B cell (primary cell): Measurements from ENCODE around the gene CHKB. TPM values are rescaled to one million over a fixed set of nuclear protein-coding genes. Genes with fewer than 3 reads are reported as not detected.

Source experiments
- ATAC-seq: fragments of 200-7000 bp; cut with Tn5 transposase; one replicate; pipeline ENCODE4 v1.10.0; 2021; ENCODE audit warnings: low read depth, mild to moderate bottlenecking, moderate number of reproducible peaks, moderate library complexity
- CTCF ChIA-PET: fragments of 350-600 bp; sonication (Branson Sonifier 250); formaldehyde crosslinking; loops from one replicate; lab custom pipeline; 2021; ENCODE audit warnings: antibody characterized with exemption, inconsistent platforms; lab: Charles Lee
- POLR2A ChIA-PET: fragments of 350-600 bp; sonication (Branson Sonifier 250); formaldehyde crosslinking; loops from one replicate; lab custom pipeline; 2021; ENCODE audit warnings: antibody characterized with exemption; lab: Charles Lee
- DNase-seq: peaks from one replicate; pipeline ENCODE4 v3.0.0; 2013
- H2AFZ ChIP-seq: 2 replicates; pipeline ENCODE4 v1.6.1; 2012; ENCODE audit warnings: mild to moderate bottlenecking, low read depth, low read length; ENCODE audit not compliant: insufficient read depth, poor library complexity, severe bottlenecking
- H3K27ac ChIP-seq, 2 donors: 1 replicate in 1 of 2; 2 replicates in 1 of 2; pipeline ENCODE4 v1.5.1; 2012 to 2013; ENCODE audit warnings: low read length in 2 of 2, mild to moderate bottlenecking in 2 of 2, moderate library complexity in 1 of 2
- H3K27me3 ChIP-seq, 4 experiments: fragments of 200-600 bp in 1 of 4; sonication (generic) in 1 of 4; replicated peaks in 1 of 4; 1 replicate in 2 of 4; 2 replicates in 2 of 4; pipeline versions ENCODE4 v1.6.1 to v1.7.0; 2013 to 2016; ENCODE audit warnings: low read length in 3 of 4, mild to moderate bottlenecking in 2 of 4, mixed read lengths in 1 of 4, moderate library complexity in 1 of 4; ENCODE audit not compliant: insufficient read depth in 4 of 4, control insufficient read depth in 3 of 4; ENCODE audit errors: control extremely low read depth in 1 of 4
- H3K36me3 ChIP-seq, 2 experiments: replicated peaks in 1 of 2; 1 replicate in 1 of 2; 2 replicates in 1 of 2; pipeline versions ENCODE4 v1.6.1 to v1.7.1; 2013; ENCODE audit warnings: low read length in 1 of 2; ENCODE audit not compliant: insufficient read depth in 2 of 2, control insufficient read depth in 1 of 2; ENCODE audit errors: control extremely low read depth in 1 of 2, extremely low read depth in 1 of 2
- H3K4me1 ChIP-seq, 2 donors: fragments of 200-600 bp in 1 of 2; sonication (generic) in 1 of 2; 1 replicate in 1 of 2; 2 replicates in 1 of 2; pipeline versions ENCODE4 v1.5.1 to v1.6.1; 2013 to 2017; ENCODE audit warnings: low read length in 2 of 2; ENCODE audit not compliant: control insufficient read depth in 2 of 2, insufficient read depth in 2 of 2
- H3K4me2 ChIP-seq: replicated peaks from 2 replicates; pipeline ENCODE3; 2012; ENCODE audit warnings: mild to moderate bottlenecking, low read depth, low read length; ENCODE audit not compliant: poor library complexity, severe bottlenecking
- H3K4me3 ChIP-seq, 5 experiments: fragments of 200-600 bp in 1 of 5; sonication (generic) in 1 of 5; 1 replicate in 3 of 5; 2 replicates in 2 of 5; pipeline versions ENCODE4 v1.5.1 to v1.7.0; 2011 to 2016; ENCODE audit warnings: low read length in 4 of 5, mild to moderate bottlenecking in 4 of 5, low read depth in 2 of 5, control low read depth in 1 of 5, moderate library complexity in 1 of 5; ENCODE audit not compliant: insufficient read depth in 1 of 5; ENCODE audit errors: control extremely low read depth in 1 of 5, extremely low read depth in 1 of 5
- H3K79me2 ChIP-seq: fragments of 200-600 bp; sonication (generic); one replicate; pipeline ENCODE4 v1.6.0; 2016; ENCODE audit warnings: low read length; ENCODE audit not compliant: control insufficient read depth, insufficient read depth
- H3K9ac ChIP-seq: fragments of 200-600 bp; sonication (generic); 2 replicates; pipeline ENCODE4 v1.6.1; 2017; ENCODE audit warnings: mild to moderate bottlenecking, low read length, moderate library complexity
- H3K9me3 ChIP-seq, 3 donors: one replicate each; pipeline versions ENCODE4 v1.6.1 to v1.7.1; 2013; ENCODE audit warnings: low read length in 2 of 3; ENCODE audit not compliant: control insufficient read depth in 2 of 3, insufficient read depth in 1 of 3; ENCODE audit errors: control extremely low read depth in 1 of 3
- H4K20me1 ChIP-seq: 2 replicates; pipeline ENCODE4 v1.6.0; 2012; ENCODE audit warnings: mild to moderate bottlenecking, low read length; ENCODE audit not compliant: insufficient read depth, control insufficient read depth, poor library complexity, severe bottlenecking
- H3K27ac Mint-ChIP-seq: one replicate; pipeline ENCODE4 v1.8.0; 2021; ENCODE audit warnings: mixed read lengths
- H3K27me3 Mint-ChIP-seq: one replicate; pipeline ENCODE4 v1.8.0; 2021; ENCODE audit warnings: mixed read lengths
- H3K4me1 Mint-ChIP-seq: one replicate; pipeline ENCODE4 v1.8.0; 2021; ENCODE audit warnings: mixed read lengths
- H3K4me3 Mint-ChIP-seq: one replicate; pipeline ENCODE4 v1.8.0; 2021; ENCODE audit warnings: mixed read lengths
- H3K9me3 Mint-ChIP-seq: one replicate; pipeline ENCODE4 v1.8.0; 2022; ENCODE audit warnings: mixed read lengths; ENCODE audit not compliant: insufficient read depth
- EZH2 ChIP-seq: IDR thresholded peaks from 2 replicates; pipeline ENCODE4 v1.6.1; 2012; ENCODE audit warnings: borderline replicate concordance, low read depth, mild to moderate bottlenecking, moderate library complexity, low read length; ENCODE audit not compliant: insufficient read depth, poor library complexity, severe bottlenecking
- WGBS: methylation state at CpG from one replicate; pipeline ENCODE4 v1.1.5; 2013; ENCODE audit warnings: missing lambda C conversion rate; ENCODE audit not compliant: insufficient coverage; 5-methylcytosine and 5-hydroxymethylcytosine counted together
- intact Hi-C: fragments of 100-400 bp; cut with micrococcal nuclease; formaldehyde crosslinking; loops from one replicate; pipeline ENCODE4 v1.10.0; 2022
- polyA plus RNA-seq: library from polyadenylated mRNA; depleted of rRNA; stranded (reverse); fragments of >200 nt; gene quantifications from 2 replicates; pipeline ENCODE4 v1.2.3, GENCODE V29; 2012
- total RNA-seq, 2 donors: library from RNA; stranded (reverse); fragments of 120-200 nt in 1 of 2; gene quantifications; 1 replicate in 1 of 2; 2 replicates in 1 of 2; pipeline versions ENCODE4 v1.2.3 to v1.2.4, GENCODE V29; 2013 to 2022
- TF ChIP-seq, protein P1 (sequence below): fragments of 200-600 bp; IDR thresholded peaks from one replicate; pipeline ENCODE4 v1.8.0; 2022; ENCODE audit warnings: antibody characterized with exemption, mild to moderate bottlenecking

CHKB gene
- total and polyA plus RNA-seq, 2 donors (not counting 1 experiment from before 2014, with no cell fraction given) = 238 to 309 TPM

DNA sequence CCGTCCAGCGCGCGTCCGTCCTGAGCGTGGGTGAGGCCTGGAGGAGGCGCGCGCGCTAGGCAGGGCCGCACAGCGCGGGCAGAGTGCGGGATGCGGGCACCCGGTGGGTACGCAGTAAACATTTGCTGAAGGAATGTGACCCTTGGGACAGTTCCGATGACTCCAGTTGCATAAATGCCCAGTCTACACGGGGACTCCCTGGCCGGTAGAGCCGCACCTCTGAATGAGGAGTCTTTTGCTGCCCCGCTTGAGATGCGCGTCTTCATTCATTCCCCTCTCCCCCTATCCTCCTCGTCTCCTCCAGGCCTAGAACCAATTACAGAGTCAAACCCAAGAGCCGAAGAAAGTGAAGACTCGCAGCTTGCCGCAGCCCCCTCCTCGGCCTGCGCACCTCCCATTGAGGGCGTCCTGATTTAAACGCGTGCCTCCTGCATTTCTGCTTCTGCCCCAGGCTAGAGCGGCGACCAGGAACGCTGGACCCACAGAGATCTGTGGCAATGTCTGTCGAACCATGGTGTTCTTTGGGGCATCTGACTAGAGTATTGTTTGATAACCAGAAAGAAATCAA lies 729 bp upstream of the CHKB start:
- no peak for TF ChIP-seq EZH2
- TF ChIP-seq, protein P1, sequence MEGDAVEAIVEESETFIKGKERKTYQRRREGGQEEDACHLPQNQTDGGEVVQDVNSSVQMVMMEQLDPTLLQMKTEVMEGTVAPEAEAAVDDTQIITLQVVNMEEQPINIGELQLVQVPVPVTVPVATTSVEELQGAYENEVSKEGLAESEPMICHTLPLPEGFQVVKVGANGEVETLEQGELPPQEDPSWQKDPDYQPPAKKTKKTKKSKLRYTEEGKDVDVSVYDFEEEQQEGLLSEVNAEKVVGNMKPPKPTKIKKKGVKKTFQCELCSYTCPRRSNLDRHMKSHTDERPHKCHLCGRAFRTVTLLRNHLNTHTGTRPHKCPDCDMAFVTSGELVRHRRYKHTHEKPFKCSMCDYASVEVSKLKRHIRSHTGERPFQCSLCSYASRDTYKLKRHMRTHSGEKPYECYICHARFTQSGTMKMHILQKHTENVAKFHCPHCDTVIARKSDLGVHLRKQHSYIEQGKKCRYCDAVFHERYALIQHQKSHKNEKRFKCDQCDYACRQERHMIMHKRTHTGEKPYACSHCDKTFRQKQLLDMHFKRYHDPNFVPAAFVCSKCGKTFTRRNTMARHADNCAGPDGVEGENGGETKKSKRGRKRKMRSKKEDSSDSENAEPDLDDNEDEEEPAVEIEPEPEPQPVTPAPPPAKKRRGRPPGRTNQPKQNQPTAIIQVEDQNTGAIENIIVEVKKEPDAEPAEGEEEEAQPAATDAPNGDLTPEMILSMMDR = no peak
- intact Hi-C loops = loop anchor here (2.0 to 5.0 kb wide), 4 partner anchors 35 to 331 kb away; partner anchors contain the start of genes ARSA, HDAC10 and PPP6R2
- ATAC-seq (peak; percentile 8), DNase-seq (no peak)
- Histone ChIP-seq H3K9ac (peak overlapping the region; percentile 84), H3K36me3 (peaks cover 0 to 17% of the 10 kb centered on the region in 2 experiments), H3K9me3 (no peaks in the 10 kb centered on the region), H4K20me1 (peaks cover 25% of the 10 kb centered on the region), H3K4me2 (peak overlapping the region; percentile 84), H3K27ac (peak overlapping the region; percentile 26 to 48), H2AFZ (peak overlapping the region; percentile 90), H3K4me1 (peaks cover 14 to 18% of the 10 kb centered on the region in 2 donors), H3K4me3 (peak overlapping the region; percentile 58 to 91 (median 80)), H3K27me3 (no peaks in the 10 kb centered on the region), H3K79me2 (peaks cover 12% of the 10 kb centered on the region)
- peak overlapping the region; percentile 89 for H3K4me3 Mint-ChIP-seq
- H3K27ac Mint-ChIP-seq = peak overlapping the region; percentile 83
- ChIA-PET CTCF (interaction anchor here (1.0 to 1.9 kb wide), 5 partner anchors 20 to 58 kb away, joined by 3 to 6 read pairs (median 5); partner anchors contain the start of genes SCO2 and SYCE3), POLR2A (interaction anchor here (0.6 to 1.7 kb wide), 7 partner anchors 20 to 114 kb away, joined by 3 to 12 read pairs (median 4); partner anchors contain the start of genes KLHDC7B, LMF2, NCAPH2 and SCO2)
- H3K27me3 Mint-ChIP-seq = no peaks in the 10 kb centered on the region
- H3K9me3 Mint-ChIP-seq = no peaks in the 10 kb centered on the region
- H3K4me1 Mint-ChIP-seq = peaks cover 24% of the 10 kb centered on the region
- WGBS = 12% methylated on average over 37 of the region's 37 CpGs
